GM12872 (cell line): ENCODE results near the gene WASHC3.

Source experiments
- CTCF ChIP-seq: IDR thresholded peaks from 3 replicates; pipeline ENCODE4 v1.5.1; 2011; ENCODE audit warnings: low read depth, mild to moderate bottlenecking, low read length, moderate library complexity; ENCODE audit not compliant: insufficient read depth

WASHC3 gene

DNA sequence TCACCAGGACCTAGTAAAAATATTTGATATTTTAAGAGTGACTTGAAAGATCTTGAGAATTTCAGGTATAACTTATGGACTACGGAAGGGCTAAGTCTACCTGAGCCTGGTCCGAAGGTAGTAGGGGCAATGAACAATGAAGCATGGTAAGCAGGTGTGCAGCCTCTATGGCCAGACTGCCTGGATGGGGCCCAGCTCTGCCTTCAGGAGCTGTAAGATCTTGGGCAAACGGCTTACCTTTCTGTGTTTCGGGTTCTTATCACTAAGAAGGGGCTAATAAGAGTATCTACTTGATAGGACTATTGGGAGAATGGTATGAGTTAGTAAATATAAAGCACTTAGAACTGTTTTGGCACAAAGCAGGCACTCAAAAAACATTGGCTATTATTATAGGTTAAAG, 19.1 kb upstream of the WASHC3 start:
- TF ChIP-seq CTCF = no peak

DNA sequence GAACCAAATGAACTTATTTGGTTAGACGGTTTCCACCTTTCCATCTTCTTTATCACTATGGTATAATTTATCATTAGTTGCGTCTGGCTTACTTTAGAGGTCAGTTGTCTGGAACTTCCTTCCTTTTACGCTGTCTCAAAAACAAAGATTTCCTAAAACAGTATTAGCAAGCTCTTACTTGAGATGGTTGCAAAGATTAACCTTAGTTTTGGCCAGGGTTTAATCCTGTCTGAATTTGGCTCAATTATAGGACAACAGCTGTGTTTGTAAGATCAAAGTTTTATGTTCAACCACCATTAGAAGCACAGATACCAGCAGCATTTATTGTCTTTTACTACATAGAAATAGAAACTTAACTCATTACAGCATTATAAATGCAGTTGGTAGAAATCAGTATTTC, 7.9 kb upstream of the WASHC3 start:
- no peak for TF ChIP-seq CTCF

DNA sequence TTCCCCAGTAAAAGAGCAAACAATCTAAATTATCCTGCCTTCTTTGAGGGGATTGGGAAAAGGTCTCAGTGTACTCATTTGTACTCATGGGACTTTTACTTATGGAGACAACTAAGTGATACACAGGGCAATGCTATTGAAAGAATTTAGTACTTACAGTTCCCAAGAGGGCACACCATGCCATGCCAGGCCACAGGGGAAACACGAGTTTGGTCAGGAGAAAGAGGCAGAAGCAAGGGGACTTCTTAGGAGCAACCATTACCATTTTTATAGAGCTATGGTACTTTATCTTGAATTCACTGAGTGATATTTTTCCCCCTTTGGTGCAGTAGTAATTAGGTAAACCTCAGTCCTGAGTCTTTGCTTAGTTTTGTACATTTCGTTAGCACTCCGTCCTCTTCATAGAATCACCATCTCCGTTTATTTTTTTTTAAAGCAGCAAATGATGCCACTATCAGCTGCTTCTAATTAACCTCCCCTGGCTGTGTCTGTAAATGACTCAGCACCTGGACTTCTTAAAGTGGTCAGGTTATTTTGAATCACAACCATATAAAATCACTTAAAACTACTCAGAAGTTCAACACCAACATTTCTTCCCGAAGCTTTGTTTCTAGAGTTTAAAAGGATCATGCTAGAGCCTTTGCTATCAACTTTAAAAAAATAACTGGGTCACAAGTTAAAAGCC, 5.9 kb upstream of the WASHC3 start:
- TF ChIP-seq CTCF = no peak

GRCh38 chr12:102064476-102064875, 2.7 kb upstream of the WASHC3 start:
- no peak for TF ChIP-seq CTCF

DNA sequence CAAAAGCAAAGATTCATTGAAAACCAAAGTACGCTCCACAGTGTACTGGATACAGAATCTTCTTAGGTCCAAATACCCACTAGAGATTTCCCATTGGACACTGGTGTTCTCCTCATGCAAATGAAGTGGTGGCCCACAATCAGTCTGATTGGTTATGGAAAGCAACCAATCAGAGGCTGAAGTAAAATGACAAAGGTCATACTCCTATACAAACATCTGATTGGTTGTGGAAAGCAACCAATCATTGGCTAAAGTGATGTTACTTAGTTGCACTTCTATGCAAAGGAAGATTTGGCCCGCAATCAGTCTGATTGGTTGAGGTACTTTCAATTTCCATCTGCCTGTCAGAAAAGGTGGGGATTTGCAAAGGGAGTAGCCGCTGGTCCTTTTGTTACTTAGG, 1.3 kb upstream of the WASHC3 start:
- no peak for TF ChIP-seq CTCF

DNA sequence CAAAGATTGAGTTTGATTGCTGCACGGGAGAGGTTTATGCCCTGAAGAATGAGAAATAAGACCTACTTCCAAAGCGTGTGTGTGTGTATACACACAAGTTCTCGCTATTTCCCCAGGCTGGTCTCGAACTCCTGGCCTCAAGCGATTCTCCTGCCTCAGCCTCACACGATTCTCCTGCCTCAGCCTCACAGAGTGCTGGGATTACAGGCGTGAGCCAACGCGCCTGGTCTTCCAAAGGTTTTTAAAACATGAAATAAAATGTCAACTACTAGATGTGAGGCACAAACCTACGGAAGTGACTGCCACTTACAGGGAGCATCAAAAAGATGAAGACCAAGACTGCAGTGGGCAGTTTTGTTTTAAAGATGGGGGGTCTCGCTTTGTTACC, 622 bp upstream of the WASHC3 start:
- TF ChIP-seq CTCF = no peak

DNA sequence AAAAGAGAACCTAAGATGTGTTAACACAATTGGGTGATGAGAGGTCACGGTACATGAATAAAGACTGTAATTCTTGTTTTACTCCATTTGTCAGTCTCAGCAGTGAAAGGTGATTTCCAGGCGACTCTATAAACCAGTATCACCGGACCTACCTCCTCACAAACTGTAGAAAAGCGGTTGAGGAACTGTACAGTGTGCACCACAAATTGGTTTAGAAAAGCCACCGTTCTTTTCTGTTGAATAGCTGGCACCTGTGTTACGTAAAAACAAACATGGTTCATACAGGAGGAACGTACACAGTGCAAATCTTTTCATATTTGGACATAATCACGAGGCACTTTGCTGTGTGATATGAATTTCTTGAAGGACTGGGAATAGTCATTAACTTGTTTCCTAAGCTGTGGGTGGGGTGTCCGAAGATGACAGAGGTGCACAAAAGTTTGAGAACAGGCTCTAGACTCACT, 663 bp downstream of the WASHC3 start:
- TF ChIP-seq CTCF = no peak

DNA sequence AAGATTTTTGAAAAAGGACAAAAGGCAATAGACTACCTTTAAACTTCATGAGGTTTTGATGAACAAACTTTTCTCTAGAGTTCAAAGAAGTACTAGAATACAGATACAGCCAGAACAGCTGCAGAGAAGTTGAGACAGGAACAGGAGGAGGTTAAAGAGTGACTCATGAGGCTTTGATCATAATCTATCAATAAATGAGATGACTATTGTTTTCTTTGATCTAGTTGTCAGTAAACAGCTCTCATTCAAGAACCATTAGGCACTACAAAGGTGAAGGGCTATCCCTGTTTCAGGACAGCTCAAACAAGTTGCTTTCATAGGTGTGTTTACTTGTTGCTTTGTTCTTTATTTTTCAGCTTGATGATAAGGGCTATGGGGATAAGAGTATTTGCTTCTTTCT, 2.4 kb downstream of the WASHC3 start:
- TF ChIP-seq CTCF = no peak
